Measurements from ENCODE around the gene TESK2.
"Not testable (repeated sequence)": the region's sequence is repeated elsewhere in the genome, so short reads cannot be mapped to it uniquely, and the experiment has no call there.

TESK2 gene

GRCh38 chr1:45411510-45411899 is 79.5 kb downstream of the TESK2 start:
- no peak for DNase-seq (ENCODE audit: low spot score)

- no peak for DNase-seq (ENCODE audit: low spot score)
These were observed 80.0 kb downstream of the TESK2 start for GRCh38 chr1:45410850-45411509.

- DNase-seq (ENCODE audit: low spot score): no peak
These were observed 81.7 kb downstream of the TESK2 start for GRCh38 chr1:45409276-45409675.

- no peak for DNase-seq (ENCODE audit: low spot score)
These were observed 83.2 kb downstream of the TESK2 start for GRCh38 chr1:45407629-45408287.

- DNase-seq (ENCODE audit: low spot score): no peak
These were observed 85.3 kb downstream of the TESK2 start for GRCh38 chr1:45405636-45406035.

- no peak for DNase-seq (ENCODE audit: low spot score)
These were observed 87.2 kb downstream of the TESK2 start for GRCh38 chr1:45403718-45404117.

GRCh38 chr1:45403298-45403697 is 87.7 kb downstream of the TESK2 start:
- DNase-seq (ENCODE audit: low spot score): no peak

GRCh38 chr1:45401524-45401923 is 89.4 kb downstream of the TESK2 start:
- DNase-seq (ENCODE audit: low spot score): no peak

GRCh38 chr1:45400049-45400448 is 90.9 kb downstream of the TESK2 start:
- no peak for DNase-seq (ENCODE audit: low spot score)

GRCh38 chr1:45397285-45397684 is 93.7 kb downstream of the TESK2 start:
- no peak for DNase-seq (ENCODE audit: low spot score)

- DNase-seq (ENCODE audit: low spot score): no peak
These were observed 95.4 kb downstream of the TESK2 start for GRCh38 chr1:45395582-45395981.

GRCh38 chr1:45395051-45395450 is 95.9 kb downstream of the TESK2 start:
- DNase-seq (ENCODE audit: low spot score): no peak

- no peak for DNase-seq (ENCODE audit: low spot score)
These were observed 96.6 kb downstream of the TESK2 start for GRCh38 chr1:45394342-45394741.

GRCh38 chr1:45393718-45394302 is 97.2 kb downstream of the TESK2 start:
- DNase-seq (ENCODE audit: low spot score): no peak

- no peak for DNase-seq (ENCODE audit: low spot score)
These were observed 104.7 kb downstream of the TESK2 start for GRCh38 chr1:45386219-45386618.

- no peak for DNase-seq (ENCODE audit: low spot score)
These were observed 105.7 kb downstream of the TESK2 start for GRCh38 chr1:45385302-45385701.

GRCh38 chr1:45384213-45384612 is 106.8 kb downstream of the TESK2 start:
- DNase-seq (ENCODE audit: low spot score): not testable (repeated sequence)

GRCh38 chr1:45383191-45383590 is 107.8 kb downstream of the TESK2 start:
- DNase-seq (ENCODE audit: low spot score): no peak

GRCh38 chr1:45381243-45381642 is 109.7 kb downstream of the TESK2 start:
- DNase-seq (ENCODE audit: low spot score): no peak

- DNase-seq (ENCODE audit: low spot score): no peak
These were observed 110.2 kb downstream of the TESK2 start for GRCh38 chr1:45380730-45381129.

- DNase-seq (ENCODE audit: low spot score): no peak
These were observed 110.8 kb downstream of the TESK2 start for GRCh38 chr1:45380125-45380524.

GRCh38 chr1:45379524-45379923 is 111.4 kb downstream of the TESK2 start:
- DNase-seq (ENCODE audit: low spot score): no peak

- no peak for DNase-seq (ENCODE audit: low spot score)
These were observed 112.8 kb downstream of the TESK2 start for GRCh38 chr1:45378184-45378583.
